DOHH2 (cell line): ENCODE results near the gene PRMT2.

ENCODE experiments used
- H3F3A ChIP-seq: fragments of 200-600 bp; sonication (generic), shearing (Covaris generic); 2 replicates; pipeline ENCODE4 v1.6.0; 2016; ENCODE audit warnings: antibody characterized with exemption, mild to moderate bottlenecking; ENCODE audit not compliant: control insufficient read depth, insufficient read depth
- H3K27ac ChIP-seq: fragments of 200-600 bp; sonication (generic); 2 replicates; pipeline ENCODE4 v1.5.1; 2014; ENCODE audit warnings: low read depth, mild to moderate bottlenecking, low read length, moderate library complexity
- H3K27me3 ChIP-seq: fragments of 200-600 bp; sonication (generic); 2 replicates; pipeline ENCODE4 v1.6.1; 2014; ENCODE audit warnings: mild to moderate bottlenecking, low read length, mixed read lengths; ENCODE audit not compliant: control insufficient read depth
- H3K36me3 ChIP-seq: fragments of 200-600 bp; sonication (generic); 2 replicates; pipeline ENCODE4 v1.6.1; 2014; ENCODE audit warnings: mild to moderate bottlenecking, low read length, moderate library complexity, mixed read lengths; ENCODE audit not compliant: control insufficient read depth
- H3K4me1 ChIP-seq: fragments of 200-600 bp; sonication (generic); 2 replicates; pipeline ENCODE4 v1.6.1; 2014; ENCODE audit warnings: mild to moderate bottlenecking, low read length, mixed read lengths; ENCODE audit not compliant: control insufficient read depth
- H3K4me2 ChIP-seq: fragments of 200-600 bp; sonication (generic); 2 replicates; pipeline ENCODE4 v1.6.0; 2014; ENCODE audit warnings: mild to moderate bottlenecking, low read length, moderate library complexity
- H3K4me3 ChIP-seq: fragments of 200-600 bp; sonication (generic); 2 replicates; pipeline ENCODE4 v1.5.1; 2014; ENCODE audit warnings: mild to moderate bottlenecking, low read length, mixed read lengths
- H3K79me2 ChIP-seq: fragments of 200-600 bp; sonication (generic); 2 replicates; pipeline ENCODE4 v1.6.1; 2014; ENCODE audit warnings: mild to moderate bottlenecking, low read length, mixed read lengths; ENCODE audit not compliant: control insufficient read depth
- H3K9me2 ChIP-seq: fragments of 200-600 bp; sonication (generic); replicated peaks from 2 replicates; pipeline ENCODE4 v1.6.1; 2014; ENCODE audit warnings: mild to moderate bottlenecking, low read length, mixed read lengths; ENCODE audit not compliant: control insufficient read depth
- H3K9me3 ChIP-seq: fragments of 200-600 bp; sonication (generic); 2 replicates; pipeline ENCODE4 v1.6.1; 2014; ENCODE audit warnings: antibody characterized with exemption, low read length, mixed read lengths; ENCODE audit not compliant: control insufficient read depth, insufficient read depth
- H4K20me1 ChIP-seq: fragments of 200-600 bp; sonication (generic); 2 replicates; pipeline ENCODE4 v1.6.0; 2014; ENCODE audit warnings: low read depth, mild to moderate bottlenecking, antibody characterized with exemption, low read length, moderate library complexity; ENCODE audit not compliant: control insufficient read depth, insufficient read depth
- EZH2phosphoT487 ChIP-seq: fragments of 200-600 bp; sonication (generic); IDR thresholded peaks from 2 replicates; pipeline ENCODE4 v1.6.1; 2017; ENCODE audit warnings: borderline replicate concordance, mild to moderate bottlenecking, antibody characterized with exemption, low read length, moderate library complexity, mixed read lengths
- TF ChIP-seq, protein P1 (sequence below): fragments of 200-600 bp; sonication (generic); IDR thresholded peaks from one replicate; pipeline ENCODE4 v1.5.1; 2014; ENCODE audit warnings: antibody characterized with exemption, mild to moderate bottlenecking, low read depth, low read length; ENCODE audit not compliant: poor library complexity, severe bottlenecking

The PRMT2 gene

DNA sequence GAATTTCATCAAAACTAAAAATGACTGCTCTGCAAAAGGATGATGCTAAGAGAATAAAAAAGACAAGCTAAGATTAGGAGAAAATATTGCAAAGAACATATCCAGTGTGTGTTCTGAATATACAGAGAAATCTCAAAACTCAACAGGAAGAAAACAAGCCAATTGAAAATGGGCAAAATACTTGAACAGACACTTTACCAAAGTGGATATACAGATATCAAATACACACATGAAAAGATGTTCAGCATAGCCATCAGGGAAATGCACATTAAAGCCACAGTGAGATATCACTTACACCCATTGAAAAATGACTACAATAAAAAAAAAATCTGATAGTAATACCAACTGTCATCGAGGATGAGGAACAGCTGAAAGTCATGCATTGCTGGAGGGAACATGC lies 21.3 kb downstream of the PRMT2 start:
- Histone ChIP-seq H3K9me3 (peaks cover 15% of the 10 kb centered on the region; the same call in 1 of the 2 replicates), H3F3A (no peaks in the 10 kb centered on the region), H3K4me1 (no peaks in the 10 kb centered on the region), H3K27ac (no peak overlapping the region), H3K79me2 (no peaks in the 10 kb centered on the region), H3K36me3 (peaks cover 34% of the 10 kb centered on the region), H4K20me1 (no peaks in the 10 kb centered on the region), H3K4me2 (no peak overlapping the region), H3K27me3 (no peaks in the 10 kb centered on the region), H3K4me3 (no peak overlapping the region), H3K9me2 (no peaks in the 10 kb centered on the region)
- TF ChIP-seq, protein P1, sequence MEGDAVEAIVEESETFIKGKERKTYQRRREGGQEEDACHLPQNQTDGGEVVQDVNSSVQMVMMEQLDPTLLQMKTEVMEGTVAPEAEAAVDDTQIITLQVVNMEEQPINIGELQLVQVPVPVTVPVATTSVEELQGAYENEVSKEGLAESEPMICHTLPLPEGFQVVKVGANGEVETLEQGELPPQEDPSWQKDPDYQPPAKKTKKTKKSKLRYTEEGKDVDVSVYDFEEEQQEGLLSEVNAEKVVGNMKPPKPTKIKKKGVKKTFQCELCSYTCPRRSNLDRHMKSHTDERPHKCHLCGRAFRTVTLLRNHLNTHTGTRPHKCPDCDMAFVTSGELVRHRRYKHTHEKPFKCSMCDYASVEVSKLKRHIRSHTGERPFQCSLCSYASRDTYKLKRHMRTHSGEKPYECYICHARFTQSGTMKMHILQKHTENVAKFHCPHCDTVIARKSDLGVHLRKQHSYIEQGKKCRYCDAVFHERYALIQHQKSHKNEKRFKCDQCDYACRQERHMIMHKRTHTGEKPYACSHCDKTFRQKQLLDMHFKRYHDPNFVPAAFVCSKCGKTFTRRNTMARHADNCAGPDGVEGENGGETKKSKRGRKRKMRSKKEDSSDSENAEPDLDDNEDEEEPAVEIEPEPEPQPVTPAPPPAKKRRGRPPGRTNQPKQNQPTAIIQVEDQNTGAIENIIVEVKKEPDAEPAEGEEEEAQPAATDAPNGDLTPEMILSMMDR = no peak
- TF ChIP-seq EZH2phosphoT487 = no peak

DNA sequence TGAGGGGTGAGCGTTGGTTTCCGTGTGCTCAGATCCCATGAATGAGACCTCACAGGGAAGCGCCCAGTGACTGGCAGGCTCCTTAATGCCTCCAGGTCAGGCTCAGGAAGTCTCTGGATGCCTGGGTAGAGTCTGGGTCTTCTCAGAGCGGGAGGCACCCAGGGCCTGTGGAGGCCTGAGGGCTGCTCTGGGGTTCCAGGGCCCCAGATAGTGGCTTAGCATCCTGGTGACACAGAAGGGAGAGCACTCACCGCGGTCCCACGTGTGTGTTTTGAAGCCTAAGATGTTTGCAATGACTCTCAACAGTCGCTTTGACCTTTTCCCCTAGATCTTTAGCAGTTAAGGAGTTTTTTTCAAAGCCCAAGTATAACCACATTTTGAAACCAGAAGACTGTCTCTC lies 25.0 kb downstream of the PRMT2 start:
- TF ChIP-seq, protein P1 = no peak
- no peak for TF ChIP-seq EZH2phosphoT487
- Histone ChIP-seq H3K4me3 (no peak overlapping the region), H3K9me3 (peaks cover under 1% of the 10 kb centered on the region; the same call in 1 of the 2 replicates), H3K9me2 (no peaks in the 10 kb centered on the region), H3K79me2 (no peaks in the 10 kb centered on the region), H3K4me1 (no peaks in the 10 kb centered on the region), H4K20me1 (no peaks in the 10 kb centered on the region), H3K27me3 (no peaks in the 10 kb centered on the region), H3K27ac (no peak overlapping the region), H3F3A (no peaks in the 10 kb centered on the region), H3K4me2 (no peak overlapping the region), H3K36me3 (no peaks in the 10 kb centered on the region)

DNA sequence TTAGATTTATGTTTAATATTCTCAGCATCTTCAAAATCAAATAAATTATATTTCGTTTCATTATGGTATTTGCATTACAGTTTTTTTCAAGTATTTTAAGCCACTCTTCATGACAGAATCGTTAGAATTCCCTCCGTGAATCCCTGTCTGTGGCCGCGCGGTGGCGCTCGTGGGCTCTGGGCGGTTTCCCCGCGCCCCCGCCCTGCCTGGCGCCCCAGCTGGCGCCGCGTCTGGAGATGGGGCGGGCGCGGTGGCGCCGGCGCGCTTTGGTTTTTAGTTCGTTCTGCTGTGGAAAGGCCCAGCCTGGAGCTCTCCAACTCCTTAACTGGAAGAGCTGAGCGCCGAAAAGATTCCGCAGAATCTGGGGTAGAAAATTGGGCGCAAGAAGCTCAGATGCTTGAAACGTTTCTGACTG lies 25.7 kb downstream of the PRMT2 start:
- Histone ChIP-seq H3K36me3 (no peaks in the 10 kb centered on the region), H3K4me3 (0 out of 2 replicates have a peak overlapping the region, but pooled peaks have one; percentile 4), H3K4me1 (no peaks in the 10 kb centered on the region), H3K9me3 (no peaks in the 10 kb centered on the region), H3K9me2 (no peaks in the 10 kb centered on the region), H3K4me2 (peak overlapping the region; percentile 32), H3K27ac (no peak overlapping the region), H3K79me2 (no peaks in the 10 kb centered on the region), H4K20me1 (no peaks in the 10 kb centered on the region), H3F3A (no peaks in the 10 kb centered on the region), H3K27me3 (no peaks in the 10 kb centered on the region)
- no peak for TF ChIP-seq EZH2phosphoT487
- TF ChIP-seq, protein P1 = peak; percentile 42
